Panc1 (cell line): Measurements from ENCODE around the gene BRD4. TPM values are rescaled to one million over a fixed set of nuclear protein-coding genes. Genes with fewer than 3 reads are reported as not detected.

Experiments used
- ATAC-seq: fragments of 200-7000 bp; cut with Tn5 transposase; 2 replicates; pipeline ENCODE4 v1.9.1; 2020; ENCODE audit warnings: mild to moderate bottlenecking, moderate library complexity
- BruUV-seq: library from RNA; stranded (reverse); fragments of 400-500 nt; replicated peaks from 2 replicates; lab custom pipeline; 2021; lab: Mats Ljungman, UMichigan
- CTCF ChIA-PET: fragments of 300-600 bp; sonication (Branson Sonifier 250); formaldehyde crosslinking; loops from one replicate; lab custom pipeline; 2022; ENCODE audit warnings: antibody characterized with exemption; lab: Charles Lee
- POLR2A ChIA-PET: fragments of 300-600 bp; sonication (Branson Sonifier 250); formaldehyde crosslinking; loops from one replicate; lab custom pipeline; 2022; ENCODE audit warnings: antibody characterized with exemption; lab: Charles Lee
- DNase-seq: peaks from one replicate; pipeline ENCODE4 v3.0.0-alpha.2; 2010; ENCODE audit warnings: low read depth, low spot score
- H3K27ac ChIP-seq: 2 replicates; pipeline ENCODE4 v1.5.1; 2011; ENCODE audit warnings: mild to moderate bottlenecking, low read length, inconsistent platforms
- H3K27me3 ChIP-seq: fragments of 200-500 bp; sonication (Bioruptor generic); 2 replicates; pipeline ENCODE4 v1.6.0; 2014; ENCODE audit warnings: low read length, inconsistent platforms; ENCODE audit not compliant: control insufficient read depth, insufficient read depth
- H3K36me3 ChIP-seq: fragments of 200-500 bp; sonication (Bioruptor generic); 2 replicates; pipeline ENCODE4 v1.5.1; 2014; ENCODE audit warnings: inconsistent platforms, mild to moderate bottlenecking, low read length, moderate library complexity; ENCODE audit not compliant: control insufficient read depth, insufficient read depth
- H3K4me1 ChIP-seq: 2 replicates; pipeline ENCODE4 v1.5.1; 2011; ENCODE audit warnings: inconsistent platforms, mild to moderate bottlenecking, low read length, moderate library complexity; ENCODE audit not compliant: control insufficient read depth, insufficient read depth
- H3K4me3 ChIP-seq, 2 experiments: 2 replicates each; pipeline ENCODE4 v1.5.1; 2011 to 2012; ENCODE audit warnings: low read depth in 2 of 2, low read length in 2 of 2, mild to moderate bottlenecking in 2 of 2, inconsistent platforms in 1 of 2, moderate library complexity in 1 of 2
- H3K9me3 ChIP-seq: fragments of 200-500 bp; sonication (Bioruptor generic); 2 replicates; pipeline ENCODE4 v1.5.1; 2014; ENCODE audit warnings: low read depth, mild to moderate bottlenecking, inconsistent platforms, low read length, moderate library complexity; ENCODE audit not compliant: control insufficient read depth, insufficient read depth
- POLR2AphosphoS5 ChIP-seq: IDR thresholded peaks from 2 replicates; pipeline ENCODE4 v1.6.1; 2012; ENCODE audit warnings: mild to moderate bottlenecking, low read depth, low read length, moderate library complexity
- SIN3A ChIP-seq: IDR thresholded peaks from 2 replicates; pipeline ENCODE4 v1.6.1; 2012; ENCODE audit warnings: low read depth, mild to moderate bottlenecking, low read length, moderate library complexity, borderline replicate concordance; ENCODE audit not compliant: insufficient read depth
- TCF7L2 ChIP-seq: IDR thresholded peaks from 2 replicates; pipeline ENCODE4 v1.6.1; 2011; ENCODE audit warnings: mild to moderate bottlenecking, low read depth, low read length, inconsistent platforms
- in situ Hi-C: cut with HindIII; loops from 2 replicates; pipeline ENCODE4 v1.10.0; 2016; ENCODE audit warnings: low sequenced_read_pairs, low pct_unique_long_range_greater_than_20kb
- intact Hi-C: fragments of 100-400 bp; cut with micrococcal nuclease; formaldehyde crosslinking; loops from one replicate; pipeline ENCODE4 v1.10.0; 2022; ENCODE audit not compliant: unreplicated experiment
- total RNA-seq: library from RNA; stranded (reverse); gene quantifications from one replicate; pipeline ENCODE4 v1.2.1, GENCODE V29; 2021; ENCODE audit not compliant: unreplicated experiment
- TF ChIP-seq, protein P1 (sequence below): fragments of 450-650 bp; IDR thresholded peaks from 2 replicates; pipeline ENCODE4 v1.5.1; 2017; ENCODE audit warnings: mild to moderate bottlenecking
- TF ChIP-seq, protein P2 (sequence below), 2 experiments: IDR thresholded peaks; 2 replicates each; pipeline ENCODE4 v1.6.1; 2011 to 2012; ENCODE audit warnings: low read depth in 2 of 2, control low read depth in 1 of 2, low read length in 1 of 2, mild to moderate bottlenecking in 1 of 2, moderate library complexity in 1 of 2; ENCODE audit not compliant: insufficient read depth in 1 of 2

Gene BRD4
- total RNA-seq, 1 experiment from 2014 or later: 102 TPM

DNA sequence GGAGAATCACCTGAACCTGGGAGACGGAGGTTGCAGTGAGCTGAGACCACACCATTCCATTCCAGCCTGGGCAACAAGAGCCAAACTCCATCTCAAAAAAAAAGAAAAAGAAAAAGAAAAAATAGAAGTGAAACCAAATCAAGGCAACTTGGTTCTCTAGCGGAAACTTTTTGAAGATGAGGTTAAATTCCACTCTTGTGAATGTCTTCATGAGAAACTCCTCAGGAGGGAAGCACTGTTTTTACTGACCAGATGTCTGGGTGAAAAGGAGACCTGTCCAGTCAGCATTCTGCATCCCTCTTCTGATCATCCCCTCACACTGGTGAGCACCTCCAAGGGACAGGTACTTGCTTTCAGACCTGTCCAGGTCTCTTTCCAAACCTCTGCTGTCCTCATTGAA is 15.8 kb downstream of the BRD4 start:
- no TSS peak for BruUV-seq
- intact Hi-C loops (no loop called here), in situ Hi-C loops (no loop called here)
- TF ChIP-seq TCF7L2: no peak
- TF ChIP-seq, protein P1, sequence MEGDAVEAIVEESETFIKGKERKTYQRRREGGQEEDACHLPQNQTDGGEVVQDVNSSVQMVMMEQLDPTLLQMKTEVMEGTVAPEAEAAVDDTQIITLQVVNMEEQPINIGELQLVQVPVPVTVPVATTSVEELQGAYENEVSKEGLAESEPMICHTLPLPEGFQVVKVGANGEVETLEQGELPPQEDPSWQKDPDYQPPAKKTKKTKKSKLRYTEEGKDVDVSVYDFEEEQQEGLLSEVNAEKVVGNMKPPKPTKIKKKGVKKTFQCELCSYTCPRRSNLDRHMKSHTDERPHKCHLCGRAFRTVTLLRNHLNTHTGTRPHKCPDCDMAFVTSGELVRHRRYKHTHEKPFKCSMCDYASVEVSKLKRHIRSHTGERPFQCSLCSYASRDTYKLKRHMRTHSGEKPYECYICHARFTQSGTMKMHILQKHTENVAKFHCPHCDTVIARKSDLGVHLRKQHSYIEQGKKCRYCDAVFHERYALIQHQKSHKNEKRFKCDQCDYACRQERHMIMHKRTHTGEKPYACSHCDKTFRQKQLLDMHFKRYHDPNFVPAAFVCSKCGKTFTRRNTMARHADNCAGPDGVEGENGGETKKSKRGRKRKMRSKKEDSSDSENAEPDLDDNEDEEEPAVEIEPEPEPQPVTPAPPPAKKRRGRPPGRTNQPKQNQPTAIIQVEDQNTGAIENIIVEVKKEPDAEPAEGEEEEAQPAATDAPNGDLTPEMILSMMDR: no peak
- TF ChIP-seq POLR2AphosphoS5: no peak
- TF ChIP-seq SIN3A: no peak
- TF ChIP-seq, protein P2, sequence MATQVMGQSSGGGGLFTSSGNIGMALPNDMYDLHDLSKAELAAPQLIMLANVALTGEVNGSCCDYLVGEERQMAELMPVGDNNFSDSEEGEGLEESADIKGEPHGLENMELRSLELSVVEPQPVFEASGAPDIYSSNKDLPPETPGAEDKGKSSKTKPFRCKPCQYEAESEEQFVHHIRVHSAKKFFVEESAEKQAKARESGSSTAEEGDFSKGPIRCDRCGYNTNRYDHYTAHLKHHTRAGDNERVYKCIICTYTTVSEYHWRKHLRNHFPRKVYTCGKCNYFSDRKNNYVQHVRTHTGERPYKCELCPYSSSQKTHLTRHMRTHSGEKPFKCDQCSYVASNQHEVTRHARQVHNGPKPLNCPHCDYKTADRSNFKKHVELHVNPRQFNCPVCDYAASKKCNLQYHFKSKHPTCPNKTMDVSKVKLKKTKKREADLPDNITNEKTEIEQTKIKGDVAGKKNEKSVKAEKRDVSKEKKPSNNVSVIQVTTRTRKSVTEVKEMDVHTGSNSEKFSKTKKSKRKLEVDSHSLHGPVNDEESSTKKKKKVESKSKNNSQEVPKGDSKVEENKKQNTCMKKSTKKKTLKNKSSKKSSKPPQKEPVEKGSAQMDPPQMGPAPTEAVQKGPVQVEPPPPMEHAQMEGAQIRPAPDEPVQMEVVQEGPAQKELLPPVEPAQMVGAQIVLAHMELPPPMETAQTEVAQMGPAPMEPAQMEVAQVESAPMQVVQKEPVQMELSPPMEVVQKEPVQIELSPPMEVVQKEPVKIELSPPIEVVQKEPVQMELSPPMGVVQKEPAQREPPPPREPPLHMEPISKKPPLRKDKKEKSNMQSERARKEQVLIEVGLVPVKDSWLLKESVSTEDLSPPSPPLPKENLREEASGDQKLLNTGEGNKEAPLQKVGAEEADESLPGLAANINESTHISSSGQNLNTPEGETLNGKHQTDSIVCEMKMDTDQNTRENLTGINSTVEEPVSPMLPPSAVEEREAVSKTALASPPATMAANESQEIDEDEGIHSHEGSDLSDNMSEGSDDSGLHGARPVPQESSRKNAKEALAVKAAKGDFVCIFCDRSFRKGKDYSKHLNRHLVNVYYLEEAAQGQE (IDR thresholded peaks at IDR 0.05; ENCODE audit: insufficient read depth in 1 of 2, low read depth in 2 of 2, low read length in 1 of 2): no peak
- H3K4me1 ChIP-seq: peaks cover 22% of the 10 kb centered on the region
- H3K36me3 ChIP-seq: no peaks in the 10 kb centered on the region
- H3K9me3 ChIP-seq: no peaks in the 10 kb centered on the region
- ATAC-seq (no peak), DNase-seq (no peak)
- H3K4me3 ChIP-seq: no peak overlapping the region
- POLR2A ChIA-PET: no interaction called here
- CTCF ChIA-PET: no interaction called here
- no peak overlapping the region for H3K27ac ChIP-seq
- H3K27me3 ChIP-seq: no peaks in the 10 kb centered on the region

DNA sequence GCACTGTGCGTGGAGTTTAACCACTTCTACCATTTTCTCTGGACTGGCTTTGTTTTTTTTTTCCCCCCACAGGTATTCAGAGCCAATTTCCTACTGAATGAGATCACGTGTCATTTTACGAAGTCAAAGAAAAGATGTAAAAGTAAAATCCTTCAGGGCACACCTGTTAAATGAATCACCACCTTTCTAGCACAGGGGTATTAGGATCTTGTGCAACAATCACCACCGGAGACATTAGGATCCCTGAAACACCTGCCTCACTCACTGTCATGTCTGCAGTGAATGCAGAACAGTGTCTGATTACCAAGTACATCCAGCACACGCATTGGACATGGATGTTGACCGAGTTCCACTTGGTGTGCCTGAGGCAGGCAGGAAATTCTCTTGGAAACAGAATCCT is 17.2 kb downstream of the BRD4 start:
- POLR2A ChIA-PET: no interaction called here
- CTCF ChIA-PET: interaction anchor here (0.6 kb wide), 1 partner anchor 239 kb away, joined by 4 read pairs; no protein-coding TSS in a partner anchor
- no peaks in the 10 kb centered on the region for H3K36me3 ChIP-seq
- intact Hi-C loops: no loop called here
- no peak for ATAC-seq
- DNase-seq: no peak
- in situ Hi-C loops: no loop called here
- no peak for TF ChIP-seq POLR2AphosphoS5
- no peak for TF ChIP-seq SIN3A
- TF ChIP-seq, protein P1: no peak
- TF ChIP-seq, protein P2 (IDR thresholded peaks at IDR 0.05; ENCODE audit: insufficient read depth in 1 of 2, low read depth in 2 of 2, low read length in 1 of 2): no peak
- no peak for TF ChIP-seq TCF7L2
- no peaks in the 10 kb centered on the region for H3K9me3 ChIP-seq
- H3K4me3 ChIP-seq: no peak overlapping the region
- H3K27ac ChIP-seq: no peak overlapping the region
- peaks cover 21% of the 10 kb centered on the region for H3K4me1 ChIP-seq
- no peaks in the 10 kb centered on the region for H3K27me3 ChIP-seq
- BruUV-seq: no TSS peak
